LNCaP clone FGC (cell line): ENCODE data around the gene CRABP1.
A peak's percentile ranks its signal among the peaks of the same experiment; 100 is the strongest.

ENCODE experiments used
- DNase-seq: peaks from one replicate; pipeline ENCODE4 v3.0.0-alpha.2; 2011; ENCODE audit warnings: low read depth
- H3K4me3 ChIP-seq: 2 replicates; pipeline ENCODE4 v1.5.1; 2011; ENCODE audit warnings: mild to moderate bottlenecking, low read depth, low read length, control low read depth
- CTCF ChIP-seq: IDR thresholded peaks from 2 replicates; pipeline ENCODE4 v1.5.1; 2012; ENCODE audit warnings: mild to moderate bottlenecking; ENCODE audit not compliant: control insufficient read depth, insufficient read depth; ENCODE audit errors: extremely low read depth

Gene CRABP1

DNA sequence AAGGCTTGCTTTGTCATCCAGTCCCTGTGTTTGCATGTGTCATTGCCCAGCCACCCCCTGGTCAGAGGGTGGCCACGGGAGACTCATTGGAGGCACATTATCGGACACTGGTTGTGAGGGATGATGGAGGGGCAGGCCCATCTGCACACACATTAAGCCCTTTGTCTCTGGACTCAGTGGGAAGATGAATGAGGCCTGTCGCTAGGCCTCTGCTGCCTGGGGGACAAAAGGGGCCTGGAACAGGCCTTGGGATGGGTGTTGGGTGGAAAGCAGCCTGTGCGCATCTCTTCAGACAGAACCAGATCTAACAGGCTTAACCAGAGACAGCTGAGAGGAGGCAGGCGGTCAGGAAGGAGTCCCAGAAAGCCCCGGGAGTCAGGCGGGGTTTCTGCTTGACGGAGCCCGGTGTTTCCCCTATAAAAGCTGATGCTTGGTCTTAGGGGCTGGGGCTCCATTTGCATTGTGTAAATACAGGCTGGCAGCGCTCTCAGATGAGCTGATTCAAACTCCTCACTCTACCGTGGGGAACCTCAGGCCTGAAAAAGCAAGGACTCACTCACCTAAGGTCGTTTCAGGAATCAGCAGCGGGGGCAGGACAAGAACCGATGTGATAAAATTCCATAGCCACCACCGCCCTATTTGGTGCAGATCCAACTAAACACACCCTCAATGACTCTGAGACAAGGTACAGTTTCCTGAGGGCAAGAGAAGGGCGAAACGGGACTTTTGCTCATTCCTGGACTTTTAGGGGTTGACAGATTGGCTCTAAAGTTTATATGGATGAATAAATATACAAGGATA is 23.7 kb upstream of the CRABP1 start:
- DNase-seq, result no peak
- H3K4me3 ChIP-seq, result no peak overlapping the region
- TF ChIP-seq CTCF, result no peak

- no peak for DNase-seq
- peak; percentile 44 for TF ChIP-seq CTCF
- no peak overlapping the region for H3K4me3 ChIP-seq
Measured at GRCh38 chr15:78317145-78317836, 22.9 kb upstream of the CRABP1 start.

DNA sequence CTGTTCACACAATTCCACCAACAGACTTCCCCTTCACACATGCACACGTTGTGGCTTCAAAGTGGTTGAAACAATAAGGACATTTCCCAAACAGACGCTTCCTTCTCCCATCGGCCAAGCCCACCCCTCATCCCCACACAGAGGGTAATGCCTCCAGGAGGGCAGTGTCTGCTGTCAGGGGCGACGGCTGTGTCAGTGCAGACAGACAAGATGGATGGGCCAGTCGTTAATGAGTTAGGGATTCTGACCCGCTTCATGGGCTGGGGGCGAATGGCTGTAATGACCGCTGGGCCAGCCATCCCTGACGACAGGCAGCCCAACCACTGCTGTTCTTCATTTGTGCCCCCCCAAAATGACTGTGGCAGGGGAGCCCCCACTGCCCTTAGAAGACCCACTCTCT is 20.6 kb upstream of the CRABP1 start:
- no peak for TF ChIP-seq CTCF
- H3K4me3 ChIP-seq, result no peak overlapping the region

GRCh38 chr15:78320183-78320582 is 20.0 kb upstream of the CRABP1 start:
- DNase-seq, result no peak
- no peak overlapping the region for H3K4me3 ChIP-seq
- no peak for TF ChIP-seq CTCF

More for the DNA sequence above, 20.6 kb upstream of the CRABP1 start:
- DNase-seq, result no peak

- no peak for TF ChIP-seq CTCF
- no peak overlapping the region for H3K4me3 ChIP-seq
- no peak for DNase-seq
Measured at GRCh38 chr15:78321041-78321570, 19.0 kb upstream of the CRABP1 start.

- no peak for DNase-seq
- no peak for TF ChIP-seq CTCF
- no peak overlapping the region for H3K4me3 ChIP-seq
Measured at GRCh38 chr15:78321786-78322185, 18.4 kb upstream of the CRABP1 start.
